Thymus (tissue), 14 donors: ENCODE measurements around the gene DKK1. TPM values are rescaled to one million over a fixed set of nuclear protein-coding genes. Genes with fewer than 3 reads are reported as not detected.
A peak's percentile ranks its signal among the peaks of the same experiment; 100 is the strongest.

Experiments
- DNase-seq, 9 donors: peaks; one replicate each; pipeline ENCODE4 v3.0.0-alpha.2; 2013; ENCODE audit warnings: low spot score in 9 of 9, low read depth in 6 of 9, missing footprints in 1 of 9
- H3K27ac ChIP-seq, 2 donors: one replicate each; pipeline ENCODE4 v1.5.1; 2013; ENCODE audit warnings: control low read depth in 1 of 2, low read depth in 1 of 2, low read length in 1 of 2, mild to moderate bottlenecking in 1 of 2, moderate library complexity in 1 of 2
- H3K27me3 ChIP-seq, 2 donors: one replicate each; pipeline ENCODE4 v1.5.1; 2013; ENCODE audit warnings: low read length in 1 of 2; ENCODE audit not compliant: control insufficient read depth in 2 of 2, insufficient read depth in 1 of 2
- H3K36me3 ChIP-seq, 2 donors: one replicate each; pipeline ENCODE4 v1.5.1; 2013; ENCODE audit warnings: low read length in 1 of 2, mild to moderate bottlenecking in 1 of 2, moderate library complexity in 1 of 2; ENCODE audit not compliant: control insufficient read depth in 2 of 2, insufficient read depth in 2 of 2
- H3K4me1 ChIP-seq, 2 donors: one replicate each; pipeline ENCODE4 v1.5.1; 2013; ENCODE audit warnings: low read length in 2 of 2; ENCODE audit not compliant: control insufficient read depth in 2 of 2, insufficient read depth in 2 of 2
- H3K4me3 ChIP-seq, 2 donors: one replicate each; pipeline ENCODE4 v1.5.1; 2013; ENCODE audit warnings: low read length in 2 of 2, control low read depth in 1 of 2, mild to moderate bottlenecking in 1 of 2
- H3K9me3 ChIP-seq, 2 donors: one replicate each; pipeline ENCODE4 v1.5.1; 2013; ENCODE audit warnings: low read length in 1 of 2, mild to moderate bottlenecking in 1 of 2; ENCODE audit not compliant: control insufficient read depth in 2 of 2, insufficient read depth in 1 of 2
- WGBS: extraction: QIAGEN DNeasy Blood & Tissue Kit; methylation state at CpG from one replicate; pipeline ENCODE4 v1.1.7; 2013; 5-methylcytosine and 5-hydroxymethylcytosine counted together
- long read RNA-seq, 10 donors: transcript quantifications; one replicate each; lab custom pipeline, GENCODE V29; 2026
- polyA plus RNA-seq: library from polyadenylated mRNA; stranded (reverse); fragments of 200-250 nt; gene quantifications from one replicate; pipeline ENCODE4 v1.2.3, GENCODE V29; 2013
- total RNA-seq: library from RNA; stranded (reverse); fragments of 120-200 nt; gene quantifications from one replicate; pipeline ENCODE4 v1.2.4, GENCODE V29; 2013
- donor health status: healthy.

DKK1 gene
- total RNA-seq = 0.24 TPM
- 1.5 TPM for polyA plus RNA-seq
- long read RNA-seq, donor 1 = 0 reads
- long read RNA-seq, donor 2 = 0 reads
- long read RNA-seq, donor 3 = 0 reads
- long read RNA-seq, donor 4 = 0 reads
- long read RNA-seq, donor 5, transcript DKK1-201 (4 exons, 1,790 nt) = major isoform, 10 of 10 reads
- long read RNA-seq, donor 5, partial matches to known transcripts = 0 of 10 reads
- long read RNA-seq, donor 5, other reads (novel, unspliced or antisense) = 0 of 10 reads
- long read RNA-seq, donor 6 = 0 reads
- long read RNA-seq, donor 7 = 0 reads
- long read RNA-seq, donor 8 = 0 reads
- long read RNA-seq, donor 9 = 0 reads
- long read RNA-seq, donor 10, partial matches to known transcripts = 0 of 1 reads
- long read RNA-seq, donor 10, other reads (novel, unspliced or antisense) = 0 of 1 reads

GRCh38 chr10:52313933-52314821 is at the start of gene DKK1:
Gene DKK1, plus strand, starts transcription at chr10:52314281. Its CDS starts 154 bp downstream, at chr10:52314435.
- Histone ChIP-seq H3K27me3 (peaks cover 37 to 64% of the 10 kb centered on the region in 2 donors), H3K4me3 (peak within 1 kb of the TSS; percentile 46), H3K9me3 (no peaks in the 10 kb centered on the region), H3K36me3 (no peaks in the 10 kb centered on the region), H3K27ac (no peak within 1 kb of the TSS), H3K4me1 (peaks cover 0 to 20% of the 10 kb centered on the region in 2 donors)
- WGBS = under 1% methylated on average over 55 of the region's 55 CpGs
- peak in 7 of 9 donors; percentile 22 to 70 (median 45) for DNase-seq

GRCh38 chr10:52265131-52265926 is 48.8 kb upstream of the DKK1 start:
- DNase-seq = no peak
- WGBS = 96% methylated on average over 3 of the region's 3 CpGs
- Histone ChIP-seq H3K4me1 (no peaks in the 10 kb centered on the region), H3K36me3 (no peaks in the 10 kb centered on the region), H3K9me3 (no peaks in the 10 kb centered on the region), H3K27ac (no peak overlapping the region), H3K4me3 (no peak overlapping the region), H3K27me3 (no peaks in the 10 kb centered on the region)

- no peak overlapping the region for H3K27ac ChIP-seq
- no peak overlapping the region for H3K4me3 ChIP-seq
- DNase-seq = no peak
- H3K27me3 ChIP-seq = no peaks in the 10 kb centered on the region
- no peaks in the 10 kb centered on the region for H3K9me3 ChIP-seq
- WGBS = 92% methylated on average over 1 of the region's 1 CpG
- H3K4me1 ChIP-seq = no peaks in the 10 kb centered on the region
- H3K36me3 ChIP-seq = no peaks in the 10 kb centered on the region
Observed at GRCh38 chr10:52266858-52267257, 47.2 kb upstream of the DKK1 start.

GRCh38 chr10:52268790-52269189 is 45.3 kb upstream of the DKK1 start:
- WGBS = 94% methylated on average over 2 of the region's 2 CpGs
- H3K4me1 ChIP-seq = no peaks in the 10 kb centered on the region
- H3K9me3 ChIP-seq = no peaks in the 10 kb centered on the region

GRCh38 chr10:52269233-52269632 is 44.8 kb upstream of the DKK1 start:
- Histone ChIP-seq H3K4me1 (no peaks in the 10 kb centered on the region), H3K36me3 (no peaks in the 10 kb centered on the region), H3K27ac (no peak overlapping the region), H3K4me3 (no peak overlapping the region), H3K9me3 (no peaks in the 10 kb centered on the region), H3K27me3 (no peaks in the 10 kb centered on the region)
- no peak for DNase-seq
- 95% methylated on average over 4 of the region's 4 CpGs for WGBS

More at GRCh38 chr10:52268790-52269189, 45.3 kb upstream of the DKK1 start:
- H3K4me3 ChIP-seq = no peak overlapping the region
- no peaks in the 10 kb centered on the region for H3K27me3 ChIP-seq
- DNase-seq = no peak
- no peak overlapping the region for H3K27ac ChIP-seq
- no peaks in the 10 kb centered on the region for H3K36me3 ChIP-seq

- WGBS = 97% methylated on average over 2 of the region's 2 CpGs
- Histone ChIP-seq H3K4me3 (no peak overlapping the region), H3K4me1 (no peaks in the 10 kb centered on the region), H3K9me3 (no peaks in the 10 kb centered on the region), H3K27ac (no peak overlapping the region), H3K36me3 (no peaks in the 10 kb centered on the region), H3K27me3 (no peaks in the 10 kb centered on the region)
- DNase-seq = no peak
Observed at GRCh38 chr10:52276163-52276562, 37.9 kb upstream of the DKK1 start.

GRCh38 chr10:52276986-52277385 is 37.1 kb upstream of the DKK1 start:
- Histone ChIP-seq H3K9me3 (no peaks in the 10 kb centered on the region), H3K4me1 (no peaks in the 10 kb centered on the region), H3K4me3 (no peak overlapping the region), H3K27ac (no peak overlapping the region), H3K27me3 (no peaks in the 10 kb centered on the region), H3K36me3 (no peaks in the 10 kb centered on the region)
- WGBS = 70% methylated on average over 1 of the region's 1 CpG
- no peak for DNase-seq

GRCh38 chr10:52279546-52279945 is 34.5 kb upstream of the DKK1 start:
- 78% methylated on average over 3 of the region's 3 CpGs for WGBS
- no peaks in the 10 kb centered on the region for H3K27me3 ChIP-seq

More at GRCh38 chr10:52279546-52279945, 34.5 kb upstream of the DKK1 start:
- Histone ChIP-seq H3K4me1 (no peaks in the 10 kb centered on the region), H3K9me3 (no peaks in the 10 kb centered on the region), H3K36me3 (no peaks in the 10 kb centered on the region), H3K4me3 (no peak overlapping the region), H3K27ac (no peak overlapping the region)
- DNase-seq = no peak
